T1000 (cell line): Measurements from ENCODE around the gene ZNF22.

Source experiments
- DNase-seq: peaks from one replicate; lab custom pipeline; 2025; ENCODE audit warnings: mixed read lengths; lab: John Stamatoyannopoulos, UW

The ZNF22 gene

GRCh38 chr10:45015590-45015989 lies 14.9 kb downstream of the ZNF22 start:
- no peak for DNase-seq

- DNase-seq: no peak
Measured at GRCh38 chr10:45023426-45023825, 22.7 kb downstream of the ZNF22 start.

- DNase-seq: no peak
Measured at GRCh38 chr10:45034301-45034700, 33.6 kb downstream of the ZNF22 start.

- no peak for DNase-seq
Measured at GRCh38 chr10:45035673-45036072, 35.0 kb downstream of the ZNF22 start.

GRCh38 chr10:45040921-45041542 lies 40.3 kb downstream of the ZNF22 start:
- no peak for DNase-seq

GRCh38 chr10:45044290-45044689 lies 43.6 kb downstream of the ZNF22 start:
- DNase-seq: no peak

GRCh38 chr10:45050551-45051235 lies 50.0 kb downstream of the ZNF22 start:
- no peak for DNase-seq

GRCh38 chr10:45052700-45053099 lies 52.0 kb downstream of the ZNF22 start:
- no peak for DNase-seq

GRCh38 chr10:45053569-45054100 lies 52.9 kb downstream of the ZNF22 start:
- no peak for DNase-seq
